ENCODE data around the gene OPRL1. TPM values are rescaled to one million over a fixed set of nuclear protein-coding genes. Genes with fewer than 3 reads are reported as not detected.

The OPRL1 gene
- total and polyA plus RNA-seq, 2 of the 8 experiments (the other 6 are each of a cell fraction or from before 2014, with no cell fraction given) = 0.63 to 0.98 TPM

DNA sequence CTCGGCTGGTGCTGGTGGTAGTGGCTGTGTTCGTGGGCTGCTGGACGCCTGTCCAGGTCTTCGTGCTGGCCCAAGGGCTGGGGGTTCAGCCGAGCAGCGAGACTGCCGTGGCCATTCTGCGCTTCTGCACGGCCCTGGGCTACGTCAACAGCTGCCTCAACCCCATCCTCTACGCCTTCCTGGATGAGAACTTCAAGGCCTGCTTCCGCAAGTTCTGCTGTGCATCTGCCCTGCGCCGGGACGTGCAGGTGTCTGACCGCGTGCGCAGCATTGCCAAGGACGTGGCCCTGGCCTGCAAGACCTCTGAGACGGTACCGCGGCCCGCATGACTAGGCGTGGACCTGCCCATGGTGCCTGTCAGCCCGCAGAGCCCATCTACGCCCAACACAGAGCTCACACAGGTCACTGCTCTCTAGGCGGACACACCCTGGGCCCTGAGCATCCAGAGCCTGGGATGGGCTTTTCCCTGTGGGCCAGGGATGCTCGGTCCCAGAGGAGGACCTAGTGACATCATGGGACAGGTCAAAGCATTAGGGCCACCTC, 18.7 kb downstream of the OPRL1 start:
- H2BK20ac ChIP-seq (ENCODE audit: low read length) = no peak overlapping the region
- H2BK15ac ChIP-seq (ENCODE audit: low read length) = no peak overlapping the region
- POLR2A ChIA-PET (ENCODE audit: partially characterized antibody) = interaction anchor here (1.1 kb wide), 1 partner anchor 10 kb away, joined by 3 read pairs; no protein-coding TSS in a partner anchor
- no peak overlapping the region for H2BK12ac ChIP-seq (ENCODE audit: low read depth, low read length)
- no peak overlapping the region for H3K23ac ChIP-seq (ENCODE audit: insufficient read length)
- no peaks in the 10 kb centered on the region for H3K9me3 ChIP-seq (ENCODE audit: insufficient read depth in 2 of 2, low read depth in 1 of 2, low read length in 1 of 2)
- H4K8ac ChIP-seq (ENCODE audit: extremely low read depth, insufficient read depth, low read length) = no peak overlapping the region; the same call in 1 of the 2 replicates
- WGBS, 2 experiments (ENCODE audit: extremely low coverage in 1 of 2, insufficient coverage in 1 of 2, insufficient read length in 1 of 2, insufficient replicate concordance in 2 of 2, low coverage in 1 of 2, low lambda C conversion rate in 2 of 2, missing lambda C conversion rate in 1 of 2) = 88% methylated on average over 28 of the region's 28 CpGs; no CpG with 5 or more reads in 1 of the 2 experiments
- no peak overlapping the region for H2BK5ac ChIP-seq (ENCODE audit: low read depth, low read length)
- no peaks in the 10 kb centered on the region for H3K79me1 ChIP-seq (ENCODE audit: low read depth, low read length)
- no peak overlapping the region for H4K91ac ChIP-seq (replicated peaks; ENCODE audit: insufficient read length, low read length)
- H3K4me1 ChIP-seq (replicated peaks in 1 of 4; ENCODE audit: control insufficient read depth in 3 of 4, insufficient read depth in 4 of 4, low read length in 3 of 4) = peaks cover 0 to 2% (median under 1%) of the 10 kb centered on the region in 4 experiments; a peak in 1 of 7 replicates
- FAIRE-seq = no peak
- H3K14ac ChIP-seq (ENCODE audit: insufficient read length) = no peak overlapping the region
- H3K23me2 ChIP-seq (ENCODE audit: low read depth, low read length) = peaks cover 7% of the 10 kb centered on the region; the same call in 1 of the 2 replicates
- no peak overlapping the region; a peak in 1 of 7 replicates for H3K9ac ChIP-seq (replicated peaks in 1 of 4; ENCODE audit: extremely low read depth in 1 of 4, low read depth in 3 of 4, low read length in 3 of 4)
- no peak overlapping the region for H2BK120ac ChIP-seq (replicated peaks; ENCODE audit: low read depth, low read length)
- no peak overlapping the region for H3K4me3 ChIP-seq (ENCODE audit: extremely low read depth in 1 of 4, insufficient read depth in 2 of 4, low read depth in 3 of 4, low read length in 4 of 4)
- H3K79me2 ChIP-seq (ENCODE audit: control insufficient read depth in 1 of 2, insufficient read depth in 2 of 2, low read length in 2 of 2) = no peaks in the 10 kb centered on the region
- no peak overlapping the region for H3K4me2 ChIP-seq (ENCODE audit: insufficient read depth in 1 of 2, low read depth in 2 of 2, low read length in 2 of 2)
- CTCF ChIA-PET (ENCODE audit: partially characterized antibody) = interaction anchor here (1.0 to 5.0 kb wide), 7 partner anchors 9 to 45 kb away, joined by 3 to 41 read pairs (median 4); partner anchors contain the start of gene LKAAEAR1
- no peaks in the 10 kb centered on the region for H3K36me3 ChIP-seq (ENCODE audit: control insufficient read depth in 2 of 4, insufficient read depth in 4 of 4, low read length in 3 of 4)
- H3K27me3 ChIP-seq (replicated peaks in 1 of 4; ENCODE audit: control insufficient read depth in 3 of 4, extremely low read depth in 1 of 4, insufficient read depth in 3 of 4, low read length in 3 of 4) = peaks cover 2 to 26% (median 21%) of the 10 kb centered on the region in 4 experiments
- H3K27ac ChIP-seq (ENCODE audit: low read depth, low read length) = no peak overlapping the region
- H3K4ac ChIP-seq (replicated peaks; ENCODE audit: insufficient read length, low read depth, low read length) = no peak overlapping the region
- H3K56ac ChIP-seq (replicated peaks; ENCODE audit: insufficient read length, low read depth, low read length) = no peak overlapping the region
- no peak overlapping the region for H2AK5ac ChIP-seq (ENCODE audit: low read depth, low read length)
- H3K18ac ChIP-seq (ENCODE audit: extremely low read depth, low read length) = no peak overlapping the region
- no peak for DNase-seq (ENCODE audit: low read depth in 1 of 2, low spot score in 2 of 2)
- peaks cover 0 to 2% of the 10 kb centered on the region in 2 experiments for H4K20me1 ChIP-seq (replicated peaks in 1 of 2; ENCODE audit: control insufficient read depth in 1 of 2, insufficient read depth in 2 of 2, low read length in 2 of 2)
- no peak overlapping the region for H2AFZ ChIP-seq (ENCODE audit: low read length)
- H4K5ac ChIP-seq (ENCODE audit: insufficient read length, low read depth, low read length) = no peak overlapping the region
